Ishikawa (cell line): ENCODE results near the gene GTF2F2.

Experiments used
- CEBPB ChIP-seq: IDR thresholded peaks from 2 replicates; pipeline ENCODE4 v1.6.1; 2012
- EP300 ChIP-seq: IDR thresholded peaks from 2 replicates; pipeline ENCODE4 v1.6.1; 2012; ENCODE audit warnings: borderline replicate concordance
- FOXM1 ChIP-seq: IDR thresholded peaks from 2 replicates; pipeline ENCODE4 v1.6.1; 2012; ENCODE audit warnings: low read depth, borderline replicate concordance
- NFIC ChIP-seq: IDR thresholded peaks from 2 replicates; pipeline ENCODE4 v1.6.1; 2012
- RAD21 ChIP-seq: IDR thresholded peaks from 2 replicates; pipeline ENCODE4 v1.6.1; 2012; ENCODE audit warnings: low read depth
- REST ChIP-seq: IDR thresholded peaks from 2 replicates; pipeline ENCODE4 v1.6.1; 2012; ENCODE audit warnings: low read depth, mild to moderate bottlenecking
- TAF1 ChIP-seq: IDR thresholded peaks from 2 replicates; pipeline ENCODE4 v1.6.1; 2012; ENCODE audit warnings: low read depth, mild to moderate bottlenecking
- TCF12 ChIP-seq: IDR thresholded peaks from 2 replicates; pipeline ENCODE4 v1.6.1; 2012; ENCODE audit warnings: low read depth
- USF1 ChIP-seq: IDR thresholded peaks from 2 replicates; pipeline ENCODE4 v1.6.1; 2012

GRCh38 chr13:45086484-45086883 is 33.8 kb upstream of the GTF2F2 start:
- TF ChIP-seq NFIC (no peak), TAF1 (no peak), REST (no peak), RAD21 (no peak), CEBPB (no peak), EP300 (no peak), USF1 (no peak), TCF12 (no peak), FOXM1 (no peak)
